Heart left ventricle (tissue), 16 donors: ENCODE measurements around the gene CHTF18. TPM values are rescaled to one million over a fixed set of nuclear protein-coding genes. Genes with fewer than 3 reads are reported as not detected.
A peak's percentile ranks its signal among the peaks of the same experiment; 100 is the strongest.

Source experiments
- ATAC-seq, 4 donors: fragments of 200-7000 bp; cut with Tn5 transposase; one replicate each; pipeline ENCODE4 v1.9.1; 2020 to 2022; ENCODE audit warnings: moderate library complexity in 4 of 4, mild to moderate bottlenecking in 3 of 4, moderate number of reproducible peaks in 1 of 4
- DNase-seq, 5 donors: peaks; one replicate each; pipeline ENCODE4 v3.0.0-alpha.2; 2020
- H3K27ac ChIP-seq, 12 donors: fragments of 200-600 bp; sonication (generic) in 4 of 12; one replicate each; pipeline versions ENCODE4 v1.5.0 to v1.8.0; 2016 to 2022; ENCODE audit warnings: mild to moderate bottlenecking in 2 of 12
- H3K27me3 ChIP-seq, 9 donors: fragments of 200-600 bp; sonication (generic) in 2 of 9; one replicate each; pipeline versions ENCODE4 v1.5.1 to v1.8.0; 2016 to 2022; ENCODE audit warnings: mild to moderate bottlenecking in 3 of 9
- H3K36me3 ChIP-seq, 9 donors: fragments of 200-600 bp; sonication (generic) in 2 of 9; one replicate each; pipeline versions ENCODE4 v1.5.0 to v1.8.0; 2018 to 2022; ENCODE audit warnings: mild to moderate bottlenecking in 2 of 9
- H3K4me1 ChIP-seq, 12 donors: fragments of 200-600 bp; sonication (generic) in 4 of 12; one replicate each; pipeline versions ENCODE4 v1.5.0 to v1.8.0; 2016 to 2022; ENCODE audit warnings: mild to moderate bottlenecking in 3 of 12
- H3K4me3 ChIP-seq, 12 donors: fragments of 200-600 bp; sonication (generic) in 4 of 12; one replicate each; pipeline versions ENCODE4 v1.5.0 to v1.8.0; 2017 to 2022; ENCODE audit warnings: mild to moderate bottlenecking in 9 of 12, moderate library complexity in 4 of 12
- H3K9me3 ChIP-seq, 12 donors: fragments of 200-600 bp; sonication (generic) in 4 of 12; one replicate each; pipeline versions ENCODE4 v1.5.0 to v1.8.0; 2016 to 2022; ENCODE audit warnings: mild to moderate bottlenecking in 1 of 12
- POLR2A ChIP-seq, 2 donors: fragments of 450-650 bp; IDR thresholded peaks; one replicate each; pipeline ENCODE4 v1.6.1; 2017; ENCODE audit warnings: antibody characterized with exemption in 2 of 2, mild to moderate bottlenecking in 2 of 2, moderate library complexity in 2 of 2
- WGBS, 4 donors: extraction: QIAGEN DNeasy Blood & Tissue Kit in 2 of 4; methylation state at CpG; one replicate each; pipeline versions ENCODE4 v1.1.5 to v1.1.7; 2013 to 2018; 5-methylcytosine and 5-hydroxymethylcytosine counted together
- intact Hi-C, 10 donors: fragments of 100-400 bp; cut with DNase I; formaldehyde crosslinking; loops; one replicate each; pipeline versions ENCODE4 v1.11.1 to v1.14.2; 2022
- polyA plus RNA-seq, 2 donors: library from polyadenylated mRNA; stranded (reverse); fragments of 200-250 nt; gene quantifications; one replicate each; pipeline ENCODE4 v1.2.3, GENCODE V29; 2013
- total RNA-seq, 9 donors: library from RNA; depleted of rRNA in 2 of 9; stranded (reverse); fragments of >200 nt in 2 of 9; fragmentation: NEBNext Ultra II Directional in 3 of 9; extraction: Animal tissue kit (Norgen Biotek cat#: 25700) in 3 of 9; gene quantifications; one replicate each; pipeline versions ENCODE4 v1.1.0 to v1.2.4, GENCODE V29; 2016 to 2023
- TF ChIP-seq, protein P1 (sequence below), 12 donors: fragments of 200-600 bp; sonication (generic) in 4 of 12; IDR thresholded peaks; one replicate each; pipeline versions ENCODE4 v1.5.0 to v1.8.0; 2018 to 2022; ENCODE audit warnings: antibody characterized with exemption in 12 of 12, mild to moderate bottlenecking in 5 of 12
- donor health status: ischemic (EF 13 %, LVEDD 7.1; RV severe dilation, severe dysfunction).
- donor health status: healthy with polysubstance abuse.
- donor health status: DM: no; HTN: yes; CAD: no.
- donor health status: DM: no; HTN: no; CAD: no.
- donor health status: ischemic (EF 25% LVEDD 6.9; RV normal size, moderate dysfunction).
- donor health status: ischemic (EF 25% LVEDD 5.7; RV mildly dilated, moderate dysfunction).
- donor health status: healthy.
- donor health status: DM: yes; HTN: yes; CAD: no.
- donor health status: ischemic (EF 35%, LVEDD 5.7; RV mildly dilated, moderate dysfunction).
- donor health status: nonischemic (EF 11% LVEDD 7.7; RV severe dilation, severe dysfunction).
- donor health status: DM: yes; HTN: yes; CAD: no.
- donor health status: PGD.
- donor health status: ischemic (EF 29% LVEDD 5.4; RV normal size, mild dysfunction).
- donor health status: nonischemic (EF 23%, LVEDD 6.1; RV moderate dilation, normal function).

CHTF18 gene
- total and polyA plus RNA-seq, 11 donors = 0.83 to 15.0 (median 3.9) TPM

- H3K27ac ChIP-seq = no peak within 1 kb of the TSS
- ATAC-seq = no peak
- 73 to 78% (median 76%) methylated on average over 32 to 37 of the region's 37 CpGs for WGBS, 4 donors
- H3K4me3 ChIP-seq = no peak within 1 kb of the TSS
- no peaks in the 10 kb centered on the region for H3K36me3 ChIP-seq
- no peak for TF ChIP-seq POLR2A (IDR thresholded peaks at IDR 0.05)
- TF ChIP-seq, protein P1, sequence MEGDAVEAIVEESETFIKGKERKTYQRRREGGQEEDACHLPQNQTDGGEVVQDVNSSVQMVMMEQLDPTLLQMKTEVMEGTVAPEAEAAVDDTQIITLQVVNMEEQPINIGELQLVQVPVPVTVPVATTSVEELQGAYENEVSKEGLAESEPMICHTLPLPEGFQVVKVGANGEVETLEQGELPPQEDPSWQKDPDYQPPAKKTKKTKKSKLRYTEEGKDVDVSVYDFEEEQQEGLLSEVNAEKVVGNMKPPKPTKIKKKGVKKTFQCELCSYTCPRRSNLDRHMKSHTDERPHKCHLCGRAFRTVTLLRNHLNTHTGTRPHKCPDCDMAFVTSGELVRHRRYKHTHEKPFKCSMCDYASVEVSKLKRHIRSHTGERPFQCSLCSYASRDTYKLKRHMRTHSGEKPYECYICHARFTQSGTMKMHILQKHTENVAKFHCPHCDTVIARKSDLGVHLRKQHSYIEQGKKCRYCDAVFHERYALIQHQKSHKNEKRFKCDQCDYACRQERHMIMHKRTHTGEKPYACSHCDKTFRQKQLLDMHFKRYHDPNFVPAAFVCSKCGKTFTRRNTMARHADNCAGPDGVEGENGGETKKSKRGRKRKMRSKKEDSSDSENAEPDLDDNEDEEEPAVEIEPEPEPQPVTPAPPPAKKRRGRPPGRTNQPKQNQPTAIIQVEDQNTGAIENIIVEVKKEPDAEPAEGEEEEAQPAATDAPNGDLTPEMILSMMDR (IDR thresholded peaks at IDR 0.05) = no peak
- H3K9me3 ChIP-seq = no peaks in the 10 kb centered on the region
- peaks cover 0 to 20% (median 0%) of the 10 kb centered on the region in 9 donors for H3K27me3 ChIP-seq
- peaks cover 0 to 4% (median 0%) of the 10 kb centered on the region in 12 donors for H3K4me1 ChIP-seq
- intact Hi-C loops = no loop called here
- peak in 1 of 5 donors; percentile 6 for DNase-seq
These were observed 27.7 kb upstream of the CHTF18 start, which contains the start of gene MSLN for GRCh38 chr16:760545-761343. Gene MSLN, plus strand, starts transcription at chr16:760734. Its CDS starts 1,947 bp downstream, at chr16:762681.

DNA sequence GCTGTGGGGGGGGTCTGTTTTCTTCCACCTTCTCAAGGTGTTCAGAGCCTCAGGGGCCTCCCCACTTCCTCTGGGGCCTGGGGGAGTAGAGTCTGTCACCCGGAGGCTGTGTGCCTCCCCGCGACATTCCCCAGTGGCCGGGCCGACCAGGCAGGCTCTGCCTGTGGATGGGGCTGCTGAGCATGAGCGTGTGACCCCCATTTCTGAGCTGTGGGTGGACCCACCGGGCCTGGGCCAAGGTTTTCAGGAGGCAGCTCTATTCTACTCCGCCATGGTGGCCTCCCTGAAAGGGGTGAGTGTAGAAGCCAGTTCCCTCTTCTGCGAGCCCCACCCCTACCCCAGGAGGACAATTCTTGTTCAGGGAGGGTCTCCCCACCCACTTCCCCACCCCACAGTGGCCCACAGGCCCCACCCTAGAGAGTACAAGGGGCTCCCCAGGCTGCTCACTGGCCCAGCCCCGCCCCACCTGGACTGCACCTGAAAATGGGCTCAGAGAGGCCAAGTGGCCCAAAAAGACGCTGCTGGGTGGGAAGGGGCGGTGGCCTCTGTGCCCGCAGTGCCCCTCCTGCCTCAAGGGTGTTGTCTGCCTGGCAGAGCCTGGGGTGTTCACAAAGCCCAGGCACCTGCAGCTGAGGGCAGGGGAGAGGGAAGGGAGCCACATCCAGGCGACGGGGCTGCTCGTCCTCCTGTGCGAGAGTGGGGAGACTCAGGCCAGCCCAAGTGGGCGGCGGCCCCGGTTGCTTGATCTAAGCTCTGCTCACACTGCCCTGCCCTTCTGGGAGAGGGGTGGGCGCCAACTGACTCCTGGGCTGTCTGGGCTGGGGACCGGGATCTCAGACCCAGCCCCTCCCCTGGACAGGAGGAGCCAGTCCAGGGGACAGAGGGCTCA lies 26.6 kb upstream of the CHTF18 start:
- peaks cover 0 to 17% (median 0%) of the 10 kb centered on the region in 9 donors for H3K27me3 ChIP-seq
- peak in 1 of 5 donors; percentile 2 for DNase-seq
- TF ChIP-seq, protein P1 (IDR thresholded peaks at IDR 0.05) = no peak
- TF ChIP-seq POLR2A (IDR thresholded peaks at IDR 0.05) = no peak

DNA sequence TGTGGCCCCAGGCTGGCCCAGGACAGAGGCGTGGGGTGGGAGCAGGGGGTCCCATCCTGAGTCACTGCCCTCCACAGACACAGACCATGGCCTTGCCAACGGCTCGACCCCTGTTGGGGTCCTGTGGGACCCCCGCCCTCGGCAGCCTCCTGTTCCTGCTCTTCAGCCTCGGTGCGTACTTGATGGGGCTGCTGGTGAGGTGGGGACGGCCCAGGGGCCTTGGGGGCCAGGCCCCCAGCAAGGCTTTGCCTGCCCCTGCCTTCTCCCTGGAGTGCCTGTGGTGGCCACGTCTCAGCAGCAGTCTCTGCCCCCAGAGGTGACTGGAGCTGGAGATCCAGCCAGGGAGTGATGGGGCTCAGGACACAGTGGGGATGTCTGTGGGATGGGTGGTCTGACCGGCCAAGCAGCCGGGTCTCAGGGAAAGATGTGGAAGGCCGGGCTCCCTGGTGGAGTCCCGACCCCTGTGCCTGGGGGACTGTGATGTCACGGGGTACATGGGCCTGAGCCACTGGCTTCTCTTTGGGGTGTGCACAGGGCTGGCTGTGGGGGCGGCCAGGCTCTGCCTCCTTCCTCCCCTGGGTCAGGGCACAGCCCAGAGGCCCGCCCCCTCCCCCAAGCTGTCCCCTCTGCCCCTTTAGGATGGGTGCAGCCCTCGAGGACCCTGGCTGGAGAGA lies 25.7 kb upstream of the CHTF18 start:
- Histone ChIP-seq H3K4me1 (peaks cover 0 to 4% (median 0%) of the 10 kb centered on the region in 12 donors), H3K9me3 (no peaks in the 10 kb centered on the region), H3K27me3 (peaks cover 0 to 17% (median 0%) of the 10 kb centered on the region in 9 donors), H3K36me3 (no peaks in the 10 kb centered on the region), H3K27ac (no peak overlapping the region), H3K4me3 (no peak overlapping the region)
- DNase-seq = peak in 1 of 5 donors; percentile 2
- no peak for TF ChIP-seq POLR2A (IDR thresholded peaks at IDR 0.05)
- TF ChIP-seq, protein P1 (IDR thresholded peaks at IDR 0.05) = no peak
- 70 to 78% (median 73%) methylated on average over 11 to 17 of the region's 17 CpGs for whole genome bisulfite sequencing, 4 donors
- ATAC-seq = no peak
- intact Hi-C loops = no loop called here

More for the DNA sequence above, 26.6 kb upstream of the CHTF18 start:
- ATAC-seq = no peak
- intact Hi-C loops = no loop called here
- H3K36me3 ChIP-seq = no peaks in the 10 kb centered on the region
- WGBS, 4 donors = 63 to 72% (median 67%) methylated on average over 4 to 22 of the region's 22 CpGs
- no peak overlapping the region for H3K27ac ChIP-seq
- no peaks in the 10 kb centered on the region for H3K9me3 ChIP-seq
- H3K4me1 ChIP-seq = peaks cover 0 to 4% (median 0%) of the 10 kb centered on the region in 12 donors
- no peak overlapping the region for H3K4me3 ChIP-seq
